K562 (cell line): Measurements from ENCODE around the gene IGSF8. TPM values are rescaled to one million over a fixed set of nuclear protein-coding genes. Genes with fewer than 3 reads are reported as not detected.

Experiments
- E2F6 ChIP-seq, 2 experiments: IDR thresholded peaks; 2 replicates each; pipeline ENCODE4 v1.6.1; 2011; ENCODE audit warnings: borderline replicate concordance in 1 of 2, control low read depth in 1 of 2, low read depth in 1 of 2, low read length in 1 of 2, mild to moderate bottlenecking in 1 of 2, mixed read lengths in 1 of 2, moderate library complexity in 1 of 2; ENCODE audit not compliant: insufficient read depth in 1 of 2, insufficient read length in 1 of 2, poor library complexity in 1 of 2, severe bottlenecking in 1 of 2; ENCODE audit errors: extremely low read depth in 1 of 2
- FOXP4 ChIP-seq: sonication (generic); formaldehyde crosslinking; IDR thresholded peaks from 2 replicates; pipeline ENCODE4 v1.8.0; 2022; ENCODE audit warnings: mild to moderate bottlenecking, missing genetic modification reagents, borderline replicate concordance
- MAX ChIP-seq: sonication (generic); formaldehyde crosslinking; IDR thresholded peaks from 2 replicates; pipeline ENCODE4 v1.9.0; 2022; ENCODE audit warnings: mild to moderate bottlenecking, missing genetic modification reagents
- MGA ChIP-seq: fragments of 450-650 bp; IDR thresholded peaks from 2 replicates; pipeline ENCODE4 v1.6.1; 2016; ENCODE audit warnings: mild to moderate bottlenecking, moderate library complexity
- PHF21A ChIP-seq: fragments of 450-650 bp; IDR thresholded peaks from 2 replicates; pipeline ENCODE4 v1.6.1; 2017; ENCODE audit warnings: low read depth, borderline replicate concordance
- POLR2AphosphoS5 ChIP-seq: IDR thresholded peaks from 2 replicates; pipeline ENCODE4 v1.6.1; 2011; ENCODE audit warnings: mild to moderate bottlenecking, low read depth, low read length, moderate library complexity; ENCODE audit not compliant: control insufficient read depth, insufficient read depth
- ZBTB34 ChIP-seq: fragments of 250-450 bp; sonication (Bioruptor Pico); IDR thresholded peaks from 2 replicates; pipeline ENCODE4 v1.8.0; 2021; ENCODE audit warnings: mild to moderate bottlenecking, moderate library complexity
- ZNF143 ChIP-seq: sonication (generic); formaldehyde crosslinking; IDR thresholded peaks from 2 replicates; pipeline ENCODE4 v1.9.0; 2022; ENCODE audit warnings: mild to moderate bottlenecking, missing genetic modification reagents
- polyA plus RNA-seq, 8 experiments: library from polyadenylated mRNA; depleted of rRNA in 4 of 8; stranded (reverse) in 5 of 8; unstranded in 3 of 8; fragments of >200 nt; fragmentation: Nextera tagmentation in 2 of 8; fragmentation: Illumina TruSeq in 1 of 8; extraction: Ambion mirVana in 2 of 8; extraction: Trizol in 1 of 8; gene quantifications; 2 replicates each; pipeline versions ENCODE4 v1.2.1 to v1.2.3, GENCODE V29; 2011 to 2014; ENCODE audit warnings: inconsistent platforms in 1 of 8, missing spikeins in 1 of 8
- total RNA-seq, 7 experiments: library from RNA; depleted of rRNA in 6 of 7; stranded (reverse); fragments of >200 nt in 6 of 7; fragmentation: Illumina TruSeq in 2 of 7; extraction: Trizol in 2 of 7; gene quantifications; 2 replicates each; pipeline versions ENCODE4 v1.2.1 to v1.2.3, GENCODE V29; 2011 to 2021; ENCODE audit warnings: low replicate concordance in 1 of 7

IGSF8 gene
- total and polyA plus RNA-seq, 9 of the 15 experiments (the other 6 are each of a cell fraction or from before 2014, with no cell fraction given) = 0.32 to 11.7 (median 3.2) TPM

- TF ChIP-seq ZBTB34 (CRISPR knock-in tag) (no peak), MGA (peak; percentile 33; the same call in 1 of the 2 replicates), PHF21A (no peak), E2F6 (IDR thresholded peaks at IDR 0.05; ENCODE audit: borderline replicate concordance in 1 of 2, extremely low read depth in 1 of 2, insufficient read depth in 1 of 2, insufficient read length in 1 of 2, low read depth in 1 of 2, low read length in 1 of 2, poor library complexity in 1 of 2, severe bottlenecking in 1 of 2) (peak in 1 of 2 experiments; percentile 62), ZNF143 (CRISPR knock-in tag) (0 out of 2 replicates have a peak, but pooled peaks have one; percentile 30), POLR2AphosphoS5 (no peak), FOXP4 (no peak), MAX (peak; percentile 72)
Observed at GRCh38 chr1:160083968-160084770, 14.2 kb downstream of the IGSF8 start (continued).
